Epithelial cell of proximal tubule (primary cell): ENCODE measurements around the gene TFPI. TPM values are rescaled to one million over a fixed set of nuclear protein-coding genes. Genes with fewer than 3 reads are reported as not detected.
A peak's percentile ranks its signal among the peaks of the same experiment; 100 is the strongest.

Experiments
- DNase-seq: peaks from one replicate; pipeline ENCODE4 v3.0.0-alpha.2; 2011; ENCODE audit warnings: low read depth
- H3K4me3 ChIP-seq: 2 replicates; pipeline ENCODE4 v1.5.1; 2011; ENCODE audit warnings: low read depth, mild to moderate bottlenecking, low read length
- CTCF ChIP-seq: conservative IDR thresholded peaks from 2 replicates; pipeline ENCODE4 v1.5.1; 2012; ENCODE audit warnings: low read depth, mild to moderate bottlenecking, low read length
- total RNA-seq: library from RNA; depleted of rRNA; stranded (reverse); fragments of >200 nt; gene quantifications from 2 replicates; pipeline ENCODE4 v1.2.3, GENCODE V29; 2015

TFPI gene
- total RNA-seq, 1 donor from 2014 or later: 99.7 TPM

- no peak for TF ChIP-seq CTCF
These were observed 91.4 kb downstream of the TFPI start for GRCh38 chr2:187462839-187463238.

DNA sequence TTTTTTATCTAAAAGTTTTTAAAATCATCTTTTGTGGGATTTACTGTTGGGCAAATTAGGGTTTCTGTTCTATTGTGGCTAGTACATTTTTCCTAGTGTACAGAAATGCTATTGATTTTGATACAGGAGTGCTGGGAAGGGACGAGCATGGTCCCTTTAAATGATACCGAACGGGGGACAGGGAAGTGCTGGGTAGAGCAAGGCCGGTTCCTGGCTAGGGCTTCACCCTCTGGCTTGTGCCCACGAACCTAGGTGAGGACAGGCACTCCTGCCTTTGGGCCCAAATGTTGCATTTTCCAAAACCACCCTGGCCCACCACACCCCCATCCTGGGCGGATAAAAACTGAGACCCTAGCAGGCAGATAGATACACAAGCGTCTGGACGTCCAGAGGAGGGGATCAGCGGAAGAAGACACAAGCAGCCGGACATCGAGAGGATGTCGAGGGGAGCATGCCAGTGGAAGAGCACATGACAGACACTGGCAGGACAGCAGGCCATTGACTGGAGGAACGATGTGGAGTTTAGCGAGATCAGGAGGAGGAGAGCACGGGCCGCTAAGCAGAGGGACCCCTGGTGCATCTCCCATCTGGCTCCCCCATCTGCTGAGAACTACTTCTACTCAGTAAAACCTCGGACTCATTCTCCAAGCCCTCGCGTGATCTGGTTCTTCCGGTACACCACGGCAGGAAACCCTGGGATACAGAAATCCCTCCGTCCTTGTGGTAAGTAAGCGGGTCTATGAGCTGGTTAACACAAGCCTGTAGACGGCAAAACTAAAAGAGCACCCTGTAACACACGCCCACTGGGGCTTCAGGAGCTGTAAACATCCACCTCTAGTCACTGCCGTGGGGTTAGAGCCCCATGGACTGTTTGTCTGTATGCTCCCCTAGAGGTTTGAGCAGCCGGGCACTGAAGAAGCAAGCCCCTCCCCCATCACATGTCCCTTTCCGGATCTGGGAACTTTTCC is 92.7 kb downstream of the TFPI start:
- TF ChIP-seq CTCF: no peak
- peak overlapping the region; percentile 58 for H3K4me3 ChIP-seq
- DNase-seq: peak; percentile 40

More at GRCh38 chr2:187462839-187463238, 91.4 kb downstream of the TFPI start:
- DNase-seq: no peak
- H3K4me3 ChIP-seq: peak overlapping the region; percentile 1

DNA sequence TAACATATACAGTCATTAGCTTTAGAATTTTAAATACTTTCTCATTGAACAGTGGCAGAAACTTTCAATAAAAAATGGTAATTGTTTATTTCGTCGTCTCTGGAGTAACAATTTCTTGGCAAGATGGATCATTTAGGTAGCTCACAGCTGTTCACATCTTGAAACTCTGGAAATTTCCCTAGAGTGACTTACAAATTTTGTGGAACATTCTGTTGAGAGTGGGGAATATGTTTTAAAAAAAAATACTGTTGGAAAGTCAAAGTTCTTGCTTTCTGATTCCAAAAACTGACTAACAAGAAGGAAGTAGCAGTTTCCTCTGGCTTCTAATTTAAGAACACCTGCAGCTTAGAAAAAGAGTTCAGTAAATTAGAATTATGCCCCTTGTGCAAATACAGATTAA is 95.0 kb downstream of the TFPI start:
- no peak overlapping the region for H3K4me3 ChIP-seq
- no peak for DNase-seq
- TF ChIP-seq CTCF: no peak

DNA sequence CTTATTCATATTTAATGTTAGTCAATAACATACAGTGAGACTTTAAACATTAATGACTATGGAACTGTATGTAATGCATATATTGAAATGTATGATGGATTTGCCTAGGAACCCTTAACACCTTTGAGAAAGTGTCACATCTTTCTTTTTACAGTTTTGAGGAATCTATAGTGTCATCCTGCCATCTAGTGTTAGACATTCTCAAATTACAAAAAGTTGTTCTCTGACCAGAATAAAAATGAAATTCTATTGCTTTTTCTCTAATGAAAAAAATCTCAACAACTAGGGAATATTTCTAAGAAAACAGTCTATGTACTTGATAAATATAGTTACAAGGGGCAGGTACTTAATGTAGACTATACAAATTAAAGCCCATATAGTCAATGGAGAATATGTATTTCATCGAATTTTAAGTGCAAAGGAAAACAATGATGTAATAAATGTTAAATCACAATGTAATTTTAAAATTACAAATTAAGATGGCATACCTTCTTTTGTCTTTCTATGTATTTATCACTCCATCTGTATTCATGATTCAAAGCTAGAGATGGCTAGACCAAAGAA is 101.1 kb downstream of the TFPI start:
- no peak for DNase-seq

GRCh38 chr2:187451510-187451909 is 102.7 kb downstream of the TFPI start:
- H3K4me3 ChIP-seq: no peak overlapping the region
- no peak for TF ChIP-seq CTCF

More for the DNA sequence above, 101.1 kb downstream of the TFPI start:
- no peak overlapping the region for H3K4me3 ChIP-seq
- TF ChIP-seq CTCF: peak; percentile 51

DNA sequence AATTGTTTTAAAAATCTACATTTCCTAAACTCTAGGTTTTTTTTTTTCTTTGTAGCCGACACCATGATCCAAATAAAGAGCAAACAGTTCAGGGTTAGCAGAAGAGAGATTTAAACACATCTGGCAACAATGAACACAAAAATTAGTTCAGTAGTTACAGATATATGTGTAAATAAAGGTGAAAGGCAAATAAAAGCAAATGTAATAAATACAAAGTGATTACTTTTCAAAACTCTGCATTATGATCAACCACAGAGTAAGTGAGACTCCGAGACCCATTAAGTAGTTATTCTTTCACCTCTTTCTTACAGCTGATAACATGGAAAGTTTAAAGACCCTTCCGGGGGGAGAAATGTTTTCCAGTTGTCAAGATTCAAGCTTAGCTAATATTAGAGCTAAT is 106.9 kb downstream of the TFPI start:
- H3K4me3 ChIP-seq: peak overlapping the region; percentile 55
- no peak for DNase-seq
- no peak for TF ChIP-seq CTCF

More at GRCh38 chr2:187451510-187451909, 102.7 kb downstream of the TFPI start:
- DNase-seq: no peak
